SU-DHL-6 (cell line): ENCODE measurements around the gene ZNF92.
"Not testable (repeated sequence)": the region's sequence is repeated elsewhere in the genome, so short reads cannot be mapped to it uniquely, and the experiment has no call there.

ENCODE experiments used
- H2AFZ ChIP-seq: fragments of 200-600 bp; sonication (generic); 2 replicates; pipeline ENCODE4 v1.6.1; 2014; ENCODE audit warnings: low read depth, mild to moderate bottlenecking, moderate library complexity, mixed read lengths, antibody characterized with exemption, low read length; ENCODE audit not compliant: severe bottlenecking
- H3F3A ChIP-seq: fragments of 200-600 bp; shearing (Covaris generic); 2 replicates; pipeline ENCODE4 v1.6.0; 2016; ENCODE audit warnings: antibody characterized with exemption, mild to moderate bottlenecking; ENCODE audit not compliant: insufficient read depth
- H3K27ac ChIP-seq: fragments of 200-600 bp; sonication (generic); 2 replicates; pipeline ENCODE4 v1.5.1; 2016; ENCODE audit warnings: low read depth, mild to moderate bottlenecking, low read length, moderate library complexity, mixed read lengths
- H3K27me3 ChIP-seq: fragments of 200-600 bp; sonication (generic), shearing (Covaris generic); 2 replicates; pipeline ENCODE4 v1.6.0; 2014; ENCODE audit warnings: mild to moderate bottlenecking, low read length
- H3K36me3 ChIP-seq: fragments of 200-600 bp; sonication (generic); 2 replicates; pipeline ENCODE4 v1.6.1; 2014; ENCODE audit warnings: mild to moderate bottlenecking, low read length, mixed read lengths
- H3K4me2 ChIP-seq: fragments of 300-600, 200-600 bp; shearing (Covaris generic), sonication (generic); 2 replicates; pipeline ENCODE4 v1.6.0; 2014; ENCODE audit warnings: low read length, low read depth, mild to moderate bottlenecking; ENCODE audit not compliant: poor library complexity, severe bottlenecking
- H3K4me3 ChIP-seq: fragments of 200-600 bp; sonication (generic); 2 replicates; pipeline ENCODE4 v1.5.1; 2014; ENCODE audit warnings: antibody characterized with exemption, low read length, mild to moderate bottlenecking, mixed read lengths; ENCODE audit not compliant: insufficient read depth, poor library complexity, severe bottlenecking
- H3K79me2 ChIP-seq: fragments of 200-600 bp; sonication (generic); 2 replicates; pipeline ENCODE4 v1.6.1; 2014; ENCODE audit warnings: mild to moderate bottlenecking, low read length, moderate library complexity; ENCODE audit not compliant: insufficient read depth
- H3K9ac ChIP-seq: fragments of 200-600 bp; sonication (generic); 2 replicates; pipeline ENCODE4 v1.7.0; 2014; ENCODE audit warnings: mild to moderate bottlenecking, low read length
- H3K9me2 ChIP-seq: fragments of 200-600 bp; sonication (generic); replicated peaks from 2 replicates; pipeline ENCODE4 v1.6.1; 2014; ENCODE audit warnings: low read length; ENCODE audit not compliant: insufficient read depth
- H3K9me3 ChIP-seq: fragments of 200-600 bp; sonication (generic); 2 replicates; pipeline ENCODE4 v1.6.1; 2014; ENCODE audit warnings: low read length, mixed read lengths; ENCODE audit not compliant: insufficient read depth
- H4K20me1 ChIP-seq: fragments of 200-600 bp; sonication (generic); 2 replicates; pipeline ENCODE4 v1.6.1; 2014; ENCODE audit warnings: low read depth, mild to moderate bottlenecking, antibody characterized with exemption, low read length, moderate library complexity, mixed read lengths
- EZH2phosphoT487 ChIP-seq: fragments of 200-600 bp; sonication (generic), shearing (Covaris generic); conservative IDR thresholded peaks from 2 replicates; pipeline ENCODE4 v1.6.1; 2018; ENCODE audit warnings: mild to moderate bottlenecking, antibody characterized with exemption, low read length, moderate library complexity, mixed read lengths
- TF ChIP-seq, protein P1 (sequence below): fragments of 200-600 bp; sonication (generic); IDR thresholded peaks from one replicate; pipeline ENCODE4 v1.5.1; 2017; ENCODE audit warnings: antibody characterized with exemption, mild to moderate bottlenecking, low read length, moderate library complexity; ENCODE audit not compliant: insufficient read depth, poor library complexity, severe bottlenecking

ZNF92 gene

GRCh38 chr7:65397730-65398142 lies 24.1 kb downstream of the ZNF92 start:
- Histone ChIP-seq H3K9me2 (no peaks in the 10 kb centered on the region), H4K20me1 (peaks cover 22% of the 10 kb centered on the region), H3K79me2 (peaks cover 60% of the 10 kb centered on the region), H3K4me3 (no peak overlapping the region), H3K9me3 (peaks cover 19% of the 10 kb centered on the region), H3K27ac (no peak overlapping the region), H3K4me2 (no peak overlapping the region), H2AFZ (no peak overlapping the region), H3K36me3 (peaks cover 94% of the 10 kb centered on the region), H3K27me3 (no peaks in the 10 kb centered on the region), H3F3A (peaks cover 11% of the 10 kb centered on the region; the same call in 1 of the 2 replicates), H3K9ac (no peak overlapping the region)
- TF ChIP-seq EZH2phosphoT487 = no peak
- TF ChIP-seq, protein P1, sequence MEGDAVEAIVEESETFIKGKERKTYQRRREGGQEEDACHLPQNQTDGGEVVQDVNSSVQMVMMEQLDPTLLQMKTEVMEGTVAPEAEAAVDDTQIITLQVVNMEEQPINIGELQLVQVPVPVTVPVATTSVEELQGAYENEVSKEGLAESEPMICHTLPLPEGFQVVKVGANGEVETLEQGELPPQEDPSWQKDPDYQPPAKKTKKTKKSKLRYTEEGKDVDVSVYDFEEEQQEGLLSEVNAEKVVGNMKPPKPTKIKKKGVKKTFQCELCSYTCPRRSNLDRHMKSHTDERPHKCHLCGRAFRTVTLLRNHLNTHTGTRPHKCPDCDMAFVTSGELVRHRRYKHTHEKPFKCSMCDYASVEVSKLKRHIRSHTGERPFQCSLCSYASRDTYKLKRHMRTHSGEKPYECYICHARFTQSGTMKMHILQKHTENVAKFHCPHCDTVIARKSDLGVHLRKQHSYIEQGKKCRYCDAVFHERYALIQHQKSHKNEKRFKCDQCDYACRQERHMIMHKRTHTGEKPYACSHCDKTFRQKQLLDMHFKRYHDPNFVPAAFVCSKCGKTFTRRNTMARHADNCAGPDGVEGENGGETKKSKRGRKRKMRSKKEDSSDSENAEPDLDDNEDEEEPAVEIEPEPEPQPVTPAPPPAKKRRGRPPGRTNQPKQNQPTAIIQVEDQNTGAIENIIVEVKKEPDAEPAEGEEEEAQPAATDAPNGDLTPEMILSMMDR = no peak

GRCh38 chr7:65398671-65399070 lies 25.0 kb downstream of the ZNF92 start:
- H3K9ac ChIP-seq, H3K4me3 ChIP-seq, H2AFZ ChIP-seq, H3K27ac ChIP-seq, H3K4me2 ChIP-seq, H3F3A ChIP-seq, H3K27me3 ChIP-seq, H3K9me2 ChIP-seq: not testable (repeated sequence)
- Histone ChIP-seq H4K20me1 (peaks cover 14% of the 10 kb centered on the region), H3K9me3 (peaks cover 28% of the 10 kb centered on the region), H3K79me2 (peaks cover 51% of the 10 kb centered on the region), H3K36me3 (peaks cover 91% of the 10 kb centered on the region)

GRCh38 chr7:65399101-65399500 lies 25.4 kb downstream of the ZNF92 start:
- Histone ChIP-seq H3K9me3 (peaks cover 33% of the 10 kb centered on the region), H3K79me2 (peaks cover 47% of the 10 kb centered on the region), H3K36me3 (peaks cover 87% of the 10 kb centered on the region)
- H2AFZ ChIP-seq, H3K9ac ChIP-seq, H3K9me2 ChIP-seq, H3K4me3 ChIP-seq, H3K27ac ChIP-seq, H3K27me3 ChIP-seq, H3K4me2 ChIP-seq, H4K20me1 ChIP-seq, H3F3A ChIP-seq: not testable (repeated sequence)

GRCh38 chr7:65404020-65404419 lies 30.4 kb downstream of the ZNF92 start:
- Histone ChIP-seq H3K36me3 (peaks cover 38% of the 10 kb centered on the region), H3F3A (peaks cover 8% of the 10 kb centered on the region), H3K27me3 (no peaks in the 10 kb centered on the region), H3K9me2 (no peaks in the 10 kb centered on the region), H4K20me1 (no peaks in the 10 kb centered on the region), H2AFZ (no peak overlapping the region), H3K9me3 (peaks cover 36% of the 10 kb centered on the region), H3K27ac (no peak overlapping the region), H3K79me2 (no peaks in the 10 kb centered on the region), H3K9ac (no peak overlapping the region), H3K4me2 (no peak overlapping the region), H3K4me3 (no peak overlapping the region)
- TF ChIP-seq EZH2phosphoT487 = no peak
- TF ChIP-seq, protein P1 = no peak

DNA sequence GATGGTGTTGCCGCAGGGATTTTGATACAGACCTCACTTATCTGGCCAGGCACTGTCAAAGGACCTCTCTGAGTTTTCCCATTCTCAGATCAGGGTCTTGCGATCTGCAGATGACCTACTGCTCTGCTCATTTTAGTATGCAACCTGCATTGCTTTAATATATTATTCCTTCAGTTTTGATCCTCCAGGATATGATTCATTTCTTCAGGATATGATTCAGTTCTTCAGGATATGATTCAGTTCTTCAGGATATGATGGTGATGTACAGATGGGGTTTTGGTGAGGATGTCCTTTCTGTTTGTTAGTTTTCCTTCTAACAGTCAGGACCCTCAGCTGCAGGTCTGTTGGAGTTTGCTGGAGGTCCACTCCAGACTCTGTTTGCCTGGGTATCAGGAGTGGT lies 33.1 kb downstream of the ZNF92 start:
- H3K9ac ChIP-seq, H3F3A ChIP-seq, H3K79me2 ChIP-seq, H3K27ac ChIP-seq, H2AFZ ChIP-seq, H3K4me3 ChIP-seq, H3K4me2 ChIP-seq, H4K20me1 ChIP-seq, H3K27me3 ChIP-seq, H3K9me2 ChIP-seq: not testable (repeated sequence)
- Histone ChIP-seq H3K9me3 (peaks cover 36% of the 10 kb centered on the region), H3K36me3 (peaks cover 11% of the 10 kb centered on the region; the same call in 1 of the 2 replicates)
